ENCODE measurements around the gene ARGLU1. TPM values are rescaled to one million over a fixed set of nuclear protein-coding genes. Genes with fewer than 3 reads are reported as not detected.

The ARGLU1 gene
- total RNA-seq, 1 experiment from 2014 or later: 96.9 TPM

DNA sequence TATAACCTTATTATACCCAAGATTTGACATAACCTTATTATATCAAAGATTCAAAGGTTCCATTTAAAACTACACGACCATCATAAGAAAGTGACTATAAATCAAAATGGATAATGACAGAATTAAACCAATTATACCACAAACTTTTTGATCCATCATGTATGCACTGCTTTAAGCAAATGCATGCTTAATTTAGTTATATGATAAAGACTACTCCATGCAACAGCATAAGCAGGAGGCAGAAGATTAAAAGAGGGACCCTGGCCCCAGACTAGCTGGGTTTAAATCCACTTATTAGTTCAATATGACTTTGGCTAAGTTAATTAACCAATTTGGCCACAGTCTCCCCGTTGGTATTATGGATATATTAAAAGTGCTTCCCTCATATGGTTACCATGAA, 43.8 kb downstream of the ARGLU1 start:
- Mint-ChIP-seq H3K36me3 (ENCODE audit: insufficient read depth in 1 of 3, low read depth in 3 of 3) (no peaks in the 10 kb centered on the region), H3K27me3 (ENCODE audit: low read depth) (peaks cover 18% of the 10 kb centered on the region), H3K9me3 (no peaks in the 10 kb centered on the region), H3K4me3 (no peak overlapping the region), H3K27ac (no peak overlapping the region), H3K4me1 (peaks cover 81% of the 10 kb centered on the region in 2 experiments)
- Histone ChIP-seq H3K56ac (ENCODE audit: insufficient read length, low read depth, low read length) (no peak overlapping the region), H2BK12ac (ENCODE audit: insufficient read length, low read depth, low read length) (no peak overlapping the region), H3K4me1 (ENCODE audit: insufficient read depth, low read length) (peaks cover 34% of the 10 kb centered on the region), H2BK5ac (ENCODE audit: insufficient read length, low read length) (no peak overlapping the region), H2BK120ac (ENCODE audit: low read depth, low read length, poor library complexity, severe bottlenecking) (no peak overlapping the region), H3K27me3 (ENCODE audit: insufficient read depth, low read length) (no peaks in the 10 kb centered on the region), H3T11ph (ENCODE audit: low read length) (no peak overlapping the region), H2BK20ac (ENCODE audit: low read depth, low read length, poor library complexity, severe bottlenecking) (no peak overlapping the region), H3K4me2 (ENCODE audit: insufficient read depth, insufficient read length, low read length) (no peak overlapping the region), H3K9me3 (ENCODE audit: control insufficient read depth, low read depth, low read length) (no peaks in the 10 kb centered on the region), H3K23ac (ENCODE audit: insufficient read length, low read depth, low read length) (no peak overlapping the region), H3K4ac (ENCODE audit: low read depth, low read length) (no peak overlapping the region), H4K5ac (ENCODE audit: insufficient read length, low read depth, low read length) (no peak overlapping the region), H4K91ac (ENCODE audit: insufficient read length, low read depth, low read length) (no peak overlapping the region), H3K79me2 (ENCODE audit: insufficient read depth, low read length) (peaks cover 10% of the 10 kb centered on the region; the same call in 1 of the 2 replicates), H4K20me1 (ENCODE audit: control insufficient read depth, insufficient read depth, insufficient read length) (no peaks in the 10 kb centered on the region), H4K8ac (replicated peaks; ENCODE audit: insufficient read length, low read depth, low read length) (no peak overlapping the region), H2BK15ac (ENCODE audit: low read depth, low read length) (no peak overlapping the region), H3K14ac (ENCODE audit: insufficient read depth, low read length) (no peak overlapping the region), H3K79me1 (ENCODE audit: insufficient read depth, low read depth, low read length, poor library complexity, severe bottlenecking) (no peaks in the 10 kb centered on the region), H2AFZ (ENCODE audit: low read length) (no peak overlapping the region), H3K18ac (ENCODE audit: insufficient read length, low read depth, low read length) (no peak overlapping the region), H2AK5ac (ENCODE audit: insufficient read length, low read length) (no peak overlapping the region), H3K27ac (ENCODE audit: insufficient read length, low read depth, low read length) (no peak overlapping the region), H3K23me2 (ENCODE audit: insufficient read length, low read depth, low read length, poor library complexity, severe bottlenecking) (no peaks in the 10 kb centered on the region), H3K9ac (ENCODE audit: extremely low read depth, insufficient read length, low read length) (no peak overlapping the region)
- TF ChIP-seq CTCF (conservative IDR thresholded peaks at IDR 0.05): no peak
- WGBS (ENCODE audit: extremely low coverage, insufficient read length, low lambda C conversion rate): no CpG with 5 or more reads among the region's 2 CpGs
- no peak for DNase-seq
